K562 (cell line): ENCODE results near the gene PXN. TPM values are rescaled to one million over a fixed set of nuclear protein-coding genes. Genes with fewer than 3 reads are reported as not detected.
A peak's percentile ranks its signal among the peaks of the same experiment; 100 is the strongest.

Source experiments
- ARHGAP35 ChIP-seq: fragments of 450-650 bp; IDR thresholded peaks from 2 replicates; pipeline ENCODE4 v1.6.1; 2018; ENCODE audit not compliant: partially characterized antibody
- CBX5 ChIP-seq: IDR thresholded peaks from 2 replicates; pipeline ENCODE4 v1.6.1; 2014; ENCODE audit warnings: low read depth, borderline replicate concordance
- DMBX1 ChIP-seq: fragments of 250-450 bp; sonication (Bioruptor Pico); IDR thresholded peaks from 2 replicates; pipeline ENCODE4 v1.8.0; 2022; ENCODE audit warnings: inconsistent platforms, mild to moderate bottlenecking, moderate library complexity, borderline replicate concordance
- E2F3 ChIP-seq: fragments of 250-450 bp; sonication (Bioruptor Pico); IDR thresholded peaks from 2 replicates; pipeline ENCODE4 v1.4.0; 2020; ENCODE audit warnings: mild to moderate bottlenecking
- FOXK2 ChIP-seq, 2 experiments: fragments of 450-650 bp; IDR thresholded peaks in 1 of 2; conservative IDR thresholded peaks in 1 of 2; 2 replicates each; pipeline ENCODE4 v1.6.1; 2016; ENCODE audit warnings: low read depth in 2 of 2, mild to moderate bottlenecking in 1 of 2
- GABPB2 ChIP-seq: fragments of 250-450 bp; sonication (Bioruptor Pico); conservative IDR thresholded peaks from 2 replicates; pipeline ENCODE4 v1.5.1; 2021; ENCODE audit warnings: mild to moderate bottlenecking
- GMEB1 ChIP-seq: fragments of 250-450 bp; sonication (Bioruptor Pico); IDR thresholded peaks from 2 replicates; pipeline ENCODE4 v1.4.0; 2020; ENCODE audit warnings: mild to moderate bottlenecking
- NFIC ChIP-seq: fragments of 450-650 bp; IDR thresholded peaks from 2 replicates; pipeline ENCODE4 v1.6.1; 2017; ENCODE audit warnings: mild to moderate bottlenecking, inconsistent platforms
- NFYB ChIP-seq: IDR thresholded peaks from 2 replicates; pipeline ENCODE4 v1.6.1; 2011; ENCODE audit warnings: mild to moderate bottlenecking, moderate library complexity; ENCODE audit not compliant: insufficient read length; ENCODE audit errors: extremely low read depth
- SPI1 ChIP-seq: IDR thresholded peaks from 2 replicates; pipeline ENCODE4 v1.6.1; 2011; ENCODE audit warnings: low read depth, low read length, control low read depth, borderline replicate concordance
- TARDBP ChIP-seq: fragments of 450-650 bp; IDR thresholded peaks from 2 replicates; pipeline ENCODE4 v1.6.1; 2016
- TBP ChIP-seq: optimal IDR thresholded peaks from 2 replicates; pipeline ENCODE3; 2011; ENCODE audit warnings: low read depth, low read length, improper control_type of control experiment
- U2AF2 ChIP-seq: fragments of 200-400 bp; formaldehyde crosslinking; optimal IDR thresholded peaks from 2 replicates; pipeline ENCODE3; 2017; ENCODE audit warnings: low read depth, mild to moderate bottlenecking, low read length
- ZNF140 ChIP-seq: fragments of 250-450 bp; sonication (Bioruptor Pico); IDR thresholded peaks from 2 replicates; pipeline ENCODE4 v1.8.0; 2021; ENCODE audit warnings: moderate library complexity, mild to moderate bottlenecking, inconsistent platforms
- ZNF224 ChIP-seq: sonication (generic); formaldehyde crosslinking; IDR thresholded peaks from 2 replicates; pipeline ENCODE4 v1.8.0; 2022; ENCODE audit warnings: mild to moderate bottlenecking, missing genetic modification reagents
- ZNF282 ChIP-seq: sonication (generic); formaldehyde crosslinking; IDR thresholded peaks from 2 replicates; pipeline ENCODE4 v1.8.1; 2023; ENCODE audit warnings: missing genetic modification reagents
- ZNF561 ChIP-seq: fragments of 450-650 bp; formaldehyde crosslinking; conservative IDR thresholded peaks from 2 replicates; pipeline ENCODE4 v1.4.0; 2020; ENCODE audit warnings: mild to moderate bottlenecking, moderate library complexity
- polyA plus RNA-seq, 8 experiments: library from polyadenylated mRNA; depleted of rRNA in 4 of 8; stranded (reverse) in 5 of 8; unstranded in 3 of 8; fragments of >200 nt; fragmentation: Nextera tagmentation in 2 of 8; fragmentation: Illumina TruSeq in 1 of 8; extraction: Ambion mirVana in 2 of 8; extraction: Trizol in 1 of 8; gene quantifications; 2 replicates each; pipeline versions ENCODE4 v1.2.1 to v1.2.3, GENCODE V29; 2011 to 2014; ENCODE audit warnings: inconsistent platforms in 1 of 8, missing spikeins in 1 of 8
- total RNA-seq, 7 experiments: library from RNA; depleted of rRNA in 6 of 7; stranded (reverse); fragments of >200 nt in 6 of 7; fragmentation: Illumina TruSeq in 2 of 7; extraction: Trizol in 2 of 7; gene quantifications; 2 replicates each; pipeline versions ENCODE4 v1.2.1 to v1.2.3, GENCODE V29; 2011 to 2021; ENCODE audit warnings: low replicate concordance in 1 of 7
- TF ChIP-seq, protein P1 (sequence below): fragments of 250-450 bp; sonication (Bioruptor Pico); IDR thresholded peaks from 2 replicates; pipeline ENCODE4 v1.5.0; 2021
- TF ChIP-seq, protein P2 (sequence below): fragments of 250-450 bp; sonication (Bioruptor Pico); IDR thresholded peaks from 2 replicates; pipeline ENCODE4 v1.5.0; 2020; ENCODE audit warnings: mild to moderate bottlenecking
- TF ChIP-seq, protein P3 (sequence below): sonication (generic); formaldehyde crosslinking; IDR thresholded peaks from 2 replicates; pipeline ENCODE4 v1.8.1; 2023; ENCODE audit warnings: missing genetic modification reagents, mild to moderate bottlenecking, borderline replicate concordance
- TF ChIP-seq, protein P4 (sequence below): fragments of 450-650 bp; IDR thresholded peaks from 2 replicates; pipeline ENCODE4 v1.6.1; 2016; ENCODE audit warnings: missing biosample characterization, missing genetic modification characterization

PXN gene
- total and polyA plus RNA-seq, 9 of the 15 experiments (the other 6 are each of a cell fraction or from before 2014, with no cell fraction given): 4.0 to 74.1 (median 18.6) TPM

- TF ChIP-seq NFYB (no peak), ZNF140 (CRISPR knock-in tag) (no peak), NFIC (peak; percentile 92), GABPB2 (CRISPR knock-in tag) (no peak), ARHGAP35 (no peak), FOXK2 (conservative IDR thresholded peaks at IDR 0.05 in 1 of 2, IDR thresholded peaks at IDR 0.05 in 1 of 2; ENCODE audit: low read depth in 2 of 2) (no peak), E2F3 (CRISPR knock-in tag) (no peak), GMEB1 (CRISPR knock-in tag) (no peak), U2AF2 (no peak), ZNF282 (CRISPR knock-in tag) (no peak), ZNF224 (no peak), TBP (peak; percentile 60), TARDBP (peak; percentile 84; the same call in 1 of the 2 replicates), ZNF561 (CRISPR knock-in tag) (no peak), SPI1 (no peak), DMBX1 (peak; percentile 95), CBX5 (0 out of 2 replicates have a peak, but pooled peaks have one; percentile 15)
- TF ChIP-seq, protein P1, sequence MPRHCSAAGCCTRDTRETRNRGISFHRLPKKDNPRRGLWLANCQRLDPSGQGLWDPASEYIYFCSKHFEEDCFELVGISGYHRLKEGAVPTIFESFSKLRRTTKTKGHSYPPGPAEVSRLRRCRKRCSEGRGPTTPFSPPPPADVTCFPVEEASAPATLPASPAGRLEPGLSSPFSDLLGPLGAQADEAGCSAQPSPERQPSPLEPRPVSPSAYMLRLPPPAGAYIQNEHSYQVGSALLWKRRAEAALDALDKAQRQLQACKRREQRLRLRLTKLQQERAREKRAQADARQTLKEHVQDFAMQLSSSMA: no peak
- TF ChIP-seq, protein P2, sequence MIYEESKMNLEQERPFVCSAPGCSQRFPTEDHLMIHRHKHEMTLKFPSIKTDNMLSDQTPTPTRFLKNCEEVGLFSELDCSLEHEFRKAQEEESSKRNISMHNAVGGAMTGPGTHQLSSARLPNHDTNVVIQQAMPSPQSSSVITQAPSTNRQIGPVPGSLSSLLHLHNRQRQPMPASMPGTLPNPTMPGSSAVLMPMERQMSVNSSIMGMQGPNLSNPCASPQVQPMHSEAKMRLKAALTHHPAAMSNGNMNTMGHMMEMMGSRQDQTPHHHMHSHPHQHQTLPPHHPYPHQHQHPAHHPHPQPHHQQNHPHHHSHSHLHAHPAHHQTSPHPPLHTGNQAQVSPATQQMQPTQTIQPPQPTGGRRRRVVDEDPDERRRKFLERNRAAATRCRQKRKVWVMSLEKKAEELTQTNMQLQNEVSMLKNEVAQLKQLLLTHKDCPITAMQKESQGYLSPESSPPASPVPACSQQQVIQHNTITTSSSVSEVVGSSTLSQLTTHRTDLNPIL (CRISPR knock-in tag): no peak
- TF ChIP-seq, protein P3, sequence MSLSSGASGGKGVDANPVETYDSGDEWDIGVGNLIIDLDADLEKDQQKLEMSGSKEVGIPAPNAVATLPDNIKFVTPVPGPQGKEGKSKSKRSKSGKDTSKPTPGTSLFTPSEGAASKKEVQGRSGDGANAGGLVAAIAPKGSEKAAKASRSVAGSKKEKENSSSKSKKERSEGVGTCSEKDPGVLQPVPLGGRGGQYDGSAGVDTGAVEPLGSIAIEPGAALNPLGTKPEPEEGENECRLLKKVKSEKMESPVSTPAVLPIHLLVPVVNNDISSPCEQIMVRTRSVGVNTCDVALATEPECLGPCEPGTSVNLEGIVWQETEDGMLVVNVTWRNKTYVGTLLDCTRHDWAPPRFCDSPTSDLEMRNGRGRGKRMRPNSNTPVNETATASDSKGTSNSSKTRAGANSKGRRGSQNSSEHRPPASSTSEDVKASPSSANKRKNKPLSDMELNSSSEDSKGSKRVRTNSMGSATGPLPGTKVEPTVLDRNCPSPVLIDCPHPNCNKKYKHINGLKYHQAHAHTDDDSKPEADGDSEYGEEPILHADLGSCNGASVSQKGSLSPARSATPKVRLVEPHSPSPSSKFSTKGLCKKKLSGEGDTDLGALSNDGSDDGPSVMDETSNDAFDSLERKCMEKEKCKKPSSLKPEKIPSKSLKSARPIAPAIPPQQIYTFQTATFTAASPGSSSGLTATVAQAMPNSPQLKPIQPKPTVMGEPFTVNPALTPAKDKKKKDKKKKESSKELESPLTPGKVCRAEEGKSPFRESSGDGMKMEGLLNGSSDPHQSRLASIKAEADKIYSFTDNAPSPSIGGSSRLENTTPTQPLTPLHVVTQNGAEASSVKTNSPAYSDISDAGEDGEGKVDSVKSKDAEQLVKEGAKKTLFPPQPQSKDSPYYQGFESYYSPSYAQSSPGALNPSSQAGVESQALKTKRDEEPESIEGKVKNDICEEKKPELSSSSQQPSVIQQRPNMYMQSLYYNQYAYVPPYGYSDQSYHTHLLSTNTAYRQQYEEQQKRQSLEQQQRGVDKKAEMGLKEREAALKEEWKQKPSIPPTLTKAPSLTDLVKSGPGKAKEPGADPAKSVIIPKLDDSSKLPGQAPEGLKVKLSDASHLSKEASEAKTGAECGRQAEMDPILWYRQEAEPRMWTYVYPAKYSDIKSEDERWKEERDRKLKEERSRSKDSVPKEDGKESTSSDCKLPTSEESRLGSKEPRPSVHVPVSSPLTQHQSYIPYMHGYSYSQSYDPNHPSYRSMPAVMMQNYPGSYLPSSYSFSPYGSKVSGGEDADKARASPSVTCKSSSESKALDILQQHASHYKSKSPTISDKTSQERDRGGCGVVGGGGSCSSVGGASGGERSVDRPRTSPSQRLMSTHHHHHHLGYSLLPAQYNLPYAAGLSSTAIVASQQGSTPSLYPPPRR (CRISPR knock-in tag): peak; percentile 99
- TF ChIP-seq, protein P4, sequence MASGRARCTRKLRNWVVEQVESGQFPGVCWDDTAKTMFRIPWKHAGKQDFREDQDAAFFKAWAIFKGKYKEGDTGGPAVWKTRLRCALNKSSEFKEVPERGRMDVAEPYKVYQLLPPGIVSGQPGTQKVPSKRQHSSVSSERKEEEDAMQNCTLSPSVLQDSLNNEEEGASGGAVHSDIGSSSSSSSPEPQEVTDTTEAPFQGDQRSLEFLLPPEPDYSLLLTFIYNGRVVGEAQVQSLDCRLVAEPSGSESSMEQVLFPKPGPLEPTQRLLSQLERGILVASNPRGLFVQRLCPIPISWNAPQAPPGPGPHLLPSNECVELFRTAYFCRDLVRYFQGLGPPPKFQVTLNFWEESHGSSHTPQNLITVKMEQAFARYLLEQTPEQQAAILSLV: no peak
Observed at GRCh38 chr12:120242275-120242799, 23.2 kb downstream of the PXN start (continued).
